GM12878 (cell line): ENCODE results near the gene KRTAP22-2. TPM values are rescaled to one million over a fixed set of nuclear protein-coding genes. Genes with fewer than 3 reads are reported as not detected.

Experiments used
- ATAC-seq: fragments of 200-7000 bp; cut with Tn5 transposase; 3 replicates; pipeline ENCODE4 v1.9.1; 2020; ENCODE audit warnings: mild to moderate bottlenecking, moderate library complexity
- BruUV-seq: library from RNA; stranded (reverse); fragments of 400-500 nt; replicated peaks from 2 replicates; lab custom pipeline; 2021; lab: Mats Ljungman, UMichigan
- CTCF ChIA-PET: fragments of 300-600 bp; sonication (Branson Sonifier 250); formaldehyde crosslinking; extraction: SDS; loops from one replicate; lab custom pipeline; 2021; ENCODE audit warnings: inconsistent platforms; lab: Yijun Ruan, JAX
- POLR2A ChIA-PET: fragments of 350-600 bp; formaldehyde crosslinking; extraction: SDS; loops from one replicate; lab custom pipeline; 2021; ENCODE audit warnings: inconsistent platforms; lab: Charles Lee
- RAD21 ChIA-PET: fragments of 300-600 bp; sonication (Branson Sonifier 250); formaldehyde crosslinking; loops from one replicate; lab custom pipeline; 2023; ENCODE audit warnings: antibody characterized with exemption; ENCODE audit not compliant: unreplicated experiment; lab: Charles Lee
- SMC1A ChIA-PET: fragments of 300-600 bp; sonication (Branson Sonifier 250); formaldehyde crosslinking; loops from one replicate; lab custom pipeline; 2023; ENCODE audit not compliant: unreplicated experiment, uncharacterized antibody; lab: Charles Lee
- DNase-seq: peaks from one replicate; pipeline ENCODE4 v3.0.0-alpha.2; 2011; ENCODE audit warnings: low read depth, low spot score
- FAIRE-seq: peaks from 3 replicates; lab custom pipeline; 2011; peaks lifted over from hg19 to GRCh38; lab: Jason Lieb, UNC
- H2AFZ ChIP-seq: 2 replicates; pipeline ENCODE4 v1.6.0; 2011; ENCODE audit warnings: low read depth, low read length, control low read depth; ENCODE audit not compliant: control insufficient read depth
- H3K27ac ChIP-seq: 2 replicates; pipeline ENCODE4 v1.5.1; 2011; ENCODE audit warnings: control low read depth; ENCODE audit not compliant: control insufficient read depth, insufficient read depth
- H3K27me3 ChIP-seq, 2 experiments: replicated peaks in 1 of 2; 2 replicates each; pipeline versions ENCODE4 v1.6.0 to v1.6.1; 2011; ENCODE audit warnings: low read length in 1 of 2; ENCODE audit not compliant: control insufficient read depth in 2 of 2, insufficient read depth in 2 of 2
- H3K36me3 ChIP-seq, 2 experiments: 2 replicates each; pipeline ENCODE4 v1.5.1; 2011; ENCODE audit warnings: low read length in 1 of 2; ENCODE audit not compliant: control insufficient read depth in 2 of 2, insufficient read depth in 2 of 2
- H3K4me1 ChIP-seq: 2 replicates; pipeline ENCODE4 v1.6.1; 2011; ENCODE audit warnings: mild to moderate bottlenecking, low read length, moderate library complexity, mixed read lengths; ENCODE audit not compliant: control insufficient read depth, insufficient read depth
- H3K4me2 ChIP-seq: 2 replicates; pipeline ENCODE4 v1.6.0; 2011; ENCODE audit warnings: control low read depth; ENCODE audit not compliant: control insufficient read depth, insufficient read depth
- H3K4me3 ChIP-seq: fragments of 200-600 bp; sonication (generic); 2 replicates; pipeline ENCODE4 v1.5.1; 2016
- H3K79me2 ChIP-seq: 2 replicates; pipeline ENCODE4 v1.6.0; 2011; ENCODE audit warnings: low read length; ENCODE audit not compliant: control insufficient read depth, insufficient read depth
- H3K9ac ChIP-seq: 2 replicates; pipeline ENCODE4 v1.8.0; 2011; ENCODE audit warnings: low read length, control low read depth, mixed read lengths; ENCODE audit not compliant: control insufficient read depth, insufficient read depth
- H3K9me3 ChIP-seq: replicated peaks from 3 replicates; pipeline ENCODE4 v1.5.1; 2011; ENCODE audit warnings: mild to moderate bottlenecking, low read length; ENCODE audit not compliant: control insufficient read depth, insufficient read depth
- H4K20me1 ChIP-seq: 2 replicates; pipeline ENCODE4 v1.6.0; 2011; ENCODE audit not compliant: control insufficient read depth, insufficient read depth
- CBX3 ChIP-seq: fragments of 200-600 bp; sonication (generic); IDR thresholded peaks from 2 replicates; pipeline ENCODE4 v1.6.1; 2016; ENCODE audit warnings: low read depth, borderline replicate concordance
- EGR1 ChIP-seq, 2 experiments: IDR thresholded peaks; 1 replicate in 1 of 2; 2 replicates in 1 of 2; pipeline ENCODE4 v1.6.1; 2011 to 2012; ENCODE audit warnings: low read depth in 2 of 2, low read length in 2 of 2, borderline replicate concordance in 1 of 2, mild to moderate bottlenecking in 1 of 2, moderate library complexity in 1 of 2
- ESRRA ChIP-seq: IDR thresholded peaks from 2 replicates; pipeline ENCODE4 v1.6.1; 2012; ENCODE audit warnings: mild to moderate bottlenecking, low read length, improper control_type of control experiment
- JUNB ChIP-seq: IDR thresholded peaks from 2 replicates; pipeline ENCODE4 v1.6.1; 2016; ENCODE audit warnings: antibody characterized with exemption, mild to moderate bottlenecking
- JUND ChIP-seq: IDR thresholded peaks from 2 replicates; pipeline ENCODE4 v1.6.1; 2012; ENCODE audit warnings: low read depth, mild to moderate bottlenecking, low read length, improper control_type of control experiment, moderate library complexity
- MXI1 ChIP-seq: fragments of 150-350 bp; IDR thresholded peaks from 2 replicates; pipeline ENCODE4 v1.6.1; 2011; ENCODE audit warnings: low read depth, mild to moderate bottlenecking, inconsistent platforms, low read length, improper control_type of control experiment
- POU2F2 ChIP-seq: IDR thresholded peaks from 3 replicates; pipeline ENCODE4 v1.6.1; 2011; ENCODE audit warnings: low read depth, mild to moderate bottlenecking, low read length, borderline replicate concordance
- RAD21 ChIP-seq: IDR thresholded peaks from 2 replicates; pipeline ENCODE4 v1.6.1; 2011; ENCODE audit warnings: mild to moderate bottlenecking, low read depth, low read length, moderate library complexity; ENCODE audit not compliant: insufficient read depth
- RAD51 ChIP-seq: fragments of 450-650 bp; IDR thresholded peaks from 2 replicates; pipeline ENCODE4 v1.6.1; 2016; ENCODE audit warnings: moderate library complexity, mild to moderate bottlenecking, inconsistent platforms
- RELA ChIP-seq: fragments of 450-650 bp; IDR thresholded peaks from 2 replicates; pipeline ENCODE4 v1.8.0; 2014; ENCODE audit warnings: borderline replicate concordance; ENCODE audit not compliant: partially characterized antibody
- SPI1 ChIP-seq: IDR thresholded peaks from 2 replicates; pipeline ENCODE4 v1.6.1; 2011; ENCODE audit warnings: low read depth, mild to moderate bottlenecking, low read length, moderate library complexity, borderline replicate concordance; ENCODE audit not compliant: insufficient read depth
- STAT1 ChIP-seq: fragments of 450-650 bp; conservative IDR thresholded peaks from 2 replicates; pipeline ENCODE4 v1.6.1; 2014; ENCODE audit warnings: antibody characterized with exemption, mild to moderate bottlenecking
- TBL1XR1 ChIP-seq: IDR thresholded peaks from 2 replicates; pipeline ENCODE4 v1.6.1; 2012; ENCODE audit warnings: low read depth, low read length, improper control_type of control experiment
- WRNIP1 ChIP-seq: IDR thresholded peaks from 2 replicates; pipeline ENCODE4 v1.6.1; 2011; ENCODE audit warnings: low read depth, low read length, improper control_type of control experiment, borderline replicate concordance
- YBX1 ChIP-seq: fragments of 450-650 bp; IDR thresholded peaks from 2 replicates; pipeline ENCODE4 v1.6.1; 2016; ENCODE audit warnings: antibody characterized with exemption
- ZBED1 ChIP-seq: IDR thresholded peaks from 2 replicates; pipeline ENCODE4 v1.6.1; 2016; ENCODE audit warnings: borderline replicate concordance
- in situ Hi-C: fragments of 300-500 bp; cut with MboI; formaldehyde crosslinking; loops from 9 replicates; pipeline ENCODE4 v1.14.3; 2018; ENCODE audit warnings: mixed read lengths
- intact Hi-C: fragments of 100-400 bp; cut with micrococcal nuclease; formaldehyde crosslinking; loops from one replicate; pipeline ENCODE4 v1.14.2; 2022; ENCODE audit not compliant: unreplicated experiment
- polyA plus RNA-seq, 11 experiments: library from polyadenylated mRNA; depleted of rRNA in 4 of 11; unstranded in 6 of 11; stranded (reverse) in 5 of 11; fragments of >200 nt; fragmentation: Nextera tagmentation in 4 of 11; fragmentation: Illumina TruSeq in 1 of 11; extraction: Ambion mirVana in 4 of 11; extraction: Trizol in 1 of 11; gene quantifications; 1 replicate in 1 of 11; 2 replicates in 10 of 11; pipeline versions ENCODE4 v1.2.1 to v1.2.3, GENCODE V29; 2011 to 2016; ENCODE audit warnings: inconsistent platforms in 2 of 11, missing spikeins in 2 of 11, low read depth in 1 of 11
- total RNA-seq, 4 experiments: library from RNA; depleted of rRNA in 3 of 4; stranded (reverse); fragments of >200 nt in 3 of 4; fragmentation: Illumina TruSeq in 1 of 4; extraction: Trizol in 1 of 4; gene quantifications; 2 replicates each; pipeline versions ENCODE4 v1.2.1 to v1.2.3, GENCODE V29; 2013 to 2021
- TF ChIP-seq, protein P1 (sequence below): IDR thresholded peaks from 2 replicates; pipeline ENCODE4 v1.6.1; 2012; ENCODE audit warnings: mild to moderate bottlenecking, low read depth, low read length
- TF ChIP-seq, protein P2 (sequence below): IDR thresholded peaks from 2 replicates; pipeline ENCODE4 v1.6.1; 2012; ENCODE audit warnings: low read depth, low read length, improper control_type of control experiment

Gene KRTAP22-2
- total and polyA plus RNA-seq, 10 of the 15 experiments (the other 5 are each of a cell fraction or from before 2014, with no cell fraction given) = not detected

- no peak overlapping the region for H3K4me2 ChIP-seq
- H4K20me1 ChIP-seq = no peaks in the 10 kb centered on the region
- no peaks in the 10 kb centered on the region for H3K9me3 ChIP-seq
- FAIRE-seq (no peak), DNase-seq (no peak), ATAC-seq (no peak)
- in situ Hi-C loops (no loop called here), intact Hi-C loops (no loop called here)
- no peaks in the 10 kb centered on the region for H3K4me1 ChIP-seq
- no TSS peak for BruUV-seq
- POLR2A ChIA-PET = no interaction called here
- SMC1A ChIA-PET = no interaction called here
- H2AFZ ChIP-seq = no peak overlapping the region
- no peaks in the 10 kb centered on the region for H3K36me3 ChIP-seq
- TF ChIP-seq YBX1 = no peak
- no peak for TF ChIP-seq EGR1 (IDR thresholded peaks at IDR 0.05; ENCODE audit: borderline replicate concordance in 1 of 2, low read depth in 2 of 2, low read length in 2 of 2)
- H3K27me3 ChIP-seq = no peaks in the 10 kb centered on the region
- RAD21 ChIA-PET = no interaction called here
- CTCF ChIA-PET = no interaction called here
- no peak overlapping the region for H3K9ac ChIP-seq
- H3K27ac ChIP-seq = no peak overlapping the region
- H3K4me3 ChIP-seq = no peak overlapping the region
- H3K79me2 ChIP-seq = no peaks in the 10 kb centered on the region
Observed at GRCh38 chr21:30577766-30578165, 12.4 kb downstream of the KRTAP22-2 start.

DNA sequence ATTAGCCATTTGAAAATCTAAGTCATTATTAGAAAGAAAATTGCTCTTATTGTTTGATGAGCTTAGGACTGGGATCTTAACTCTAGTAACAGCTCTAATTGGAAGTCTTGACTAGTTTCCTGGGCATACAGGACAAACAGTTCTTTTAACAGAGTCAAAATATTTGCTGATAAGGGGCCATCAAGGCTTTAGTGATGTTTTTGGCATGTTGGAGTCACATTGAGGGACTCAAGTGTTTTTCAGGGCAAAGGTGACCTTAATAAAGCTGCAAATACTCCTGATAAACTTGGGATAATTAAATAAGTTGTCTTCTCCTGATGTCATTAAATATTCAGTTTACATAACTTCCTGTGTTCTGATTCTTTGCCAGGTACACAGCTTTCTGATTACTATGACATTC lies 22.6 kb downstream of the KRTAP22-2 start:
- no peak for ATAC-seq
- H4K20me1 ChIP-seq = no peaks in the 10 kb centered on the region
- H2AFZ ChIP-seq = no peak overlapping the region
- no peak for DNase-seq
- intact Hi-C loops (no loop called here), in situ Hi-C loops (no loop called here)
- no TSS peak for BruUV-seq
- H3K79me2 ChIP-seq = no peaks in the 10 kb centered on the region
- H3K36me3 ChIP-seq = no peaks in the 10 kb centered on the region
- no peaks in the 10 kb centered on the region; the same call in 2 of the 3 replicates for H3K9me3 ChIP-seq
- no peak overlapping the region for H3K4me2 ChIP-seq
- POLR2A ChIA-PET = no interaction called here
- SMC1A ChIA-PET = no interaction called here
- FAIRE-seq = no peak
- H3K27ac ChIP-seq = no peak overlapping the region
- H3K4me1 ChIP-seq = no peaks in the 10 kb centered on the region
- H3K27me3 ChIP-seq = no peaks in the 10 kb centered on the region
- TF ChIP-seq RELA = no peak
- no peak for TF ChIP-seq CBX3
- TF ChIP-seq RAD21 = no peak
- no peak for TF ChIP-seq JUND
- TF ChIP-seq TBL1XR1 = no peak
- TF ChIP-seq ESRRA = no peak
- TF ChIP-seq, protein P1, sequence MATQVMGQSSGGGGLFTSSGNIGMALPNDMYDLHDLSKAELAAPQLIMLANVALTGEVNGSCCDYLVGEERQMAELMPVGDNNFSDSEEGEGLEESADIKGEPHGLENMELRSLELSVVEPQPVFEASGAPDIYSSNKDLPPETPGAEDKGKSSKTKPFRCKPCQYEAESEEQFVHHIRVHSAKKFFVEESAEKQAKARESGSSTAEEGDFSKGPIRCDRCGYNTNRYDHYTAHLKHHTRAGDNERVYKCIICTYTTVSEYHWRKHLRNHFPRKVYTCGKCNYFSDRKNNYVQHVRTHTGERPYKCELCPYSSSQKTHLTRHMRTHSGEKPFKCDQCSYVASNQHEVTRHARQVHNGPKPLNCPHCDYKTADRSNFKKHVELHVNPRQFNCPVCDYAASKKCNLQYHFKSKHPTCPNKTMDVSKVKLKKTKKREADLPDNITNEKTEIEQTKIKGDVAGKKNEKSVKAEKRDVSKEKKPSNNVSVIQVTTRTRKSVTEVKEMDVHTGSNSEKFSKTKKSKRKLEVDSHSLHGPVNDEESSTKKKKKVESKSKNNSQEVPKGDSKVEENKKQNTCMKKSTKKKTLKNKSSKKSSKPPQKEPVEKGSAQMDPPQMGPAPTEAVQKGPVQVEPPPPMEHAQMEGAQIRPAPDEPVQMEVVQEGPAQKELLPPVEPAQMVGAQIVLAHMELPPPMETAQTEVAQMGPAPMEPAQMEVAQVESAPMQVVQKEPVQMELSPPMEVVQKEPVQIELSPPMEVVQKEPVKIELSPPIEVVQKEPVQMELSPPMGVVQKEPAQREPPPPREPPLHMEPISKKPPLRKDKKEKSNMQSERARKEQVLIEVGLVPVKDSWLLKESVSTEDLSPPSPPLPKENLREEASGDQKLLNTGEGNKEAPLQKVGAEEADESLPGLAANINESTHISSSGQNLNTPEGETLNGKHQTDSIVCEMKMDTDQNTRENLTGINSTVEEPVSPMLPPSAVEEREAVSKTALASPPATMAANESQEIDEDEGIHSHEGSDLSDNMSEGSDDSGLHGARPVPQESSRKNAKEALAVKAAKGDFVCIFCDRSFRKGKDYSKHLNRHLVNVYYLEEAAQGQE = no peak
- no peak for TF ChIP-seq WRNIP1
- no peak for TF ChIP-seq POU2F2
- no peak for TF ChIP-seq STAT1
- no peak for TF ChIP-seq MXI1
- TF ChIP-seq, protein P2, sequence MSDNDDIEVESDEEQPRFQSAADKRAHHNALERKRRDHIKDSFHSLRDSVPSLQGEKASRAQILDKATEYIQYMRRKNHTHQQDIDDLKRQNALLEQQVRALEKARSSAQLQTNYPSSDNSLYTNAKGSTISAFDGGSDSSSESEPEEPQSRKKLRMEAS = no peak
- no peak for TF ChIP-seq RAD51
- TF ChIP-seq JUNB = no peak
- no peak for TF ChIP-seq ZBED1
- TF ChIP-seq SPI1 = no peak
- CTCF ChIA-PET = no interaction called here
- RAD21 ChIA-PET = no interaction called here
- no peak overlapping the region for H3K9ac ChIP-seq
- no peak overlapping the region for H3K4me3 ChIP-seq
